Prostate gland (tissue), 2 donors: ENCODE data around the gene NOVA1.

Experiments used
- POLR2A ChIP-seq: fragments of 450-650 bp; IDR thresholded peaks from one replicate; pipeline ENCODE4 v1.6.1; 2016; ENCODE audit warnings: antibody characterized with exemption, mild to moderate bottlenecking
- POLR2AphosphoS5 ChIP-seq: sonication (generic); formaldehyde crosslinking; IDR thresholded peaks from one replicate; pipeline ENCODE4 v1.6.1; 2017; ENCODE audit warnings: antibody characterized with exemption
- TF ChIP-seq, protein P1 (sequence below), 4 experiments: fragments of 200-600 bp in 2 of 4; fragments of 450-650 bp in 2 of 4; sonication (generic) in 2 of 4; IDR thresholded peaks; 1 replicate in 3 of 4; 2 replicates in 1 of 4; pipeline ENCODE4 v1.5.1; 2016 to 2019; ENCODE audit warnings: antibody characterized with exemption in 4 of 4, mild to moderate bottlenecking in 2 of 4, moderate library complexity in 2 of 4

DNA sequence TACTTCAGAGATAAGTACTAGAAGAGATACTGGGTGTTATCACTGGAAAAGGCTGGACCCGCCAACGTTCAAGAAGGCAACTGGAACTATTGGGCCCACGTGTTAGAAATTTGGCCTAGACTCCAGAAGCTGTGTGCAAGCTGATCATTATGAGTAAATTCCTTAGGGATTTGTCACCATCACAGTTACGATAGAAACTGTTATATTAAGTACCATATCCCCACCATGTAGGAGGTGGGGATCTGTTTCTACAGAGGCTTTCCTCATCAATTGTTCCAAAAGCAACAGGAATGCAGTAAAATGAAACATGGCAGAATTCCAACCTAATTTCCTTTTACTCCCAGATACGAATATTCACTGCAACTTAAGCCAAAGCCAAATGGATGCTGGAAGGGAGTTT is 170.7 kb downstream of the NOVA1 start:
- TF ChIP-seq, protein P1, sequence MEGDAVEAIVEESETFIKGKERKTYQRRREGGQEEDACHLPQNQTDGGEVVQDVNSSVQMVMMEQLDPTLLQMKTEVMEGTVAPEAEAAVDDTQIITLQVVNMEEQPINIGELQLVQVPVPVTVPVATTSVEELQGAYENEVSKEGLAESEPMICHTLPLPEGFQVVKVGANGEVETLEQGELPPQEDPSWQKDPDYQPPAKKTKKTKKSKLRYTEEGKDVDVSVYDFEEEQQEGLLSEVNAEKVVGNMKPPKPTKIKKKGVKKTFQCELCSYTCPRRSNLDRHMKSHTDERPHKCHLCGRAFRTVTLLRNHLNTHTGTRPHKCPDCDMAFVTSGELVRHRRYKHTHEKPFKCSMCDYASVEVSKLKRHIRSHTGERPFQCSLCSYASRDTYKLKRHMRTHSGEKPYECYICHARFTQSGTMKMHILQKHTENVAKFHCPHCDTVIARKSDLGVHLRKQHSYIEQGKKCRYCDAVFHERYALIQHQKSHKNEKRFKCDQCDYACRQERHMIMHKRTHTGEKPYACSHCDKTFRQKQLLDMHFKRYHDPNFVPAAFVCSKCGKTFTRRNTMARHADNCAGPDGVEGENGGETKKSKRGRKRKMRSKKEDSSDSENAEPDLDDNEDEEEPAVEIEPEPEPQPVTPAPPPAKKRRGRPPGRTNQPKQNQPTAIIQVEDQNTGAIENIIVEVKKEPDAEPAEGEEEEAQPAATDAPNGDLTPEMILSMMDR (IDR thresholded peaks at IDR 0.05): no peak
- TF ChIP-seq POLR2A (no peak), POLR2AphosphoS5 (no peak)
